ENCODE measurements around the gene ARHGAP26. TPM values are rescaled to one million over a fixed set of nuclear protein-coding genes. Genes with fewer than 3 reads are reported as not detected.

The ARHGAP26 gene
- polyA plus RNA-seq, 1 donor (not counting 4 experiments of a cell fraction or from before 2014, with no cell fraction given) = 3.9 TPM

DNA sequence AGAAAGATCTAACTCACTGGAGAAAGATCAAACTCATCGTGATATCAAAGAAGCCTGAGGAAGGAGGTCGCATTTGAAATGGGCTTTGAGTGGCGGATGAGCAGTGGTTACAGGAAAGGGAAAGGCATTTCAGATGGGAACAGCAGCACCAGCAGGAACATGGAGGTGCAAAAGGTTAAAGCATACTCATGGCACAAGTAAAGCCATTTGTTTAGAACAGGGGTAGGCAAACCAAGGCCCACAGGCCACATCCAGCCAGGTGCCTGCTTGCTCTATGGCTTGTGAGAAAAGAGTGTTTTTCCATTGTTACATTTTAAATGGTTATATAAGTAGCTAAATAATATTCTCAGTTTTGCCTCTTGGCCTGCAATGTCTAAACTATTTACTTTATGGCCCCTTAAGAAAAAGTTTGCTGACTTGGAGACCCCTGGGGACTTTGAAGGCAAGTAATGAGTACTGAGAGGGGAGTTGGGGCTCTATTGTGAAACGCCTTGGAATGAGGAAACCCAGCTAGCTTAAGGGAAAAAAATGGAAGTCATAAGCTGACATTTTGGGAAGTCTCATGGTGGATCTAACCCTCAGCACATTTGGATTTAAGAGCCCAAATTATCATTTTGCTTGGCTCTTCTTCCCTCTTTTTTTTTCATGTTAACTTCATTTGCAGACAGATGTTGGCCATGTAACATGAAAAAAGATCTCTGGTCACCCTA lies 422.2 kb downstream of the ARHGAP26 start:
- TF ChIP-seq, protein P1, sequence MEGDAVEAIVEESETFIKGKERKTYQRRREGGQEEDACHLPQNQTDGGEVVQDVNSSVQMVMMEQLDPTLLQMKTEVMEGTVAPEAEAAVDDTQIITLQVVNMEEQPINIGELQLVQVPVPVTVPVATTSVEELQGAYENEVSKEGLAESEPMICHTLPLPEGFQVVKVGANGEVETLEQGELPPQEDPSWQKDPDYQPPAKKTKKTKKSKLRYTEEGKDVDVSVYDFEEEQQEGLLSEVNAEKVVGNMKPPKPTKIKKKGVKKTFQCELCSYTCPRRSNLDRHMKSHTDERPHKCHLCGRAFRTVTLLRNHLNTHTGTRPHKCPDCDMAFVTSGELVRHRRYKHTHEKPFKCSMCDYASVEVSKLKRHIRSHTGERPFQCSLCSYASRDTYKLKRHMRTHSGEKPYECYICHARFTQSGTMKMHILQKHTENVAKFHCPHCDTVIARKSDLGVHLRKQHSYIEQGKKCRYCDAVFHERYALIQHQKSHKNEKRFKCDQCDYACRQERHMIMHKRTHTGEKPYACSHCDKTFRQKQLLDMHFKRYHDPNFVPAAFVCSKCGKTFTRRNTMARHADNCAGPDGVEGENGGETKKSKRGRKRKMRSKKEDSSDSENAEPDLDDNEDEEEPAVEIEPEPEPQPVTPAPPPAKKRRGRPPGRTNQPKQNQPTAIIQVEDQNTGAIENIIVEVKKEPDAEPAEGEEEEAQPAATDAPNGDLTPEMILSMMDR (optimal IDR thresholded peaks at IDR 0.05 in 1 of 3, IDR thresholded peaks at IDR 0.05 in 1 of 3, conservative IDR thresholded peaks at IDR 0.05 in 1 of 3; ENCODE audit: extremely low read depth in 1 of 3, insufficient read depth in 2 of 3, low read length in 3 of 3) = no peak
- no peak for TF ChIP-seq EZH2 (IDR thresholded peaks at IDR 0.05; ENCODE audit: low read length)
- Histone ChIP-seq H3K27me3 (ENCODE audit: control insufficient read depth, extremely low read depth, insufficient read depth, low read length) (no peaks in the 10 kb centered on the region), H3K4me1 (ENCODE audit: control insufficient read depth, extremely low read depth, insufficient read depth, low read length) (peaks cover 22% of the 10 kb centered on the region), H3K79me2 (ENCODE audit: control insufficient read depth, insufficient read depth, low read length) (no peaks in the 10 kb centered on the region), H3K9me3 (ENCODE audit: control insufficient read depth, low read depth, low read length) (no peaks in the 10 kb centered on the region), H3K9me1 (ENCODE audit: control insufficient read depth, extremely low read depth, insufficient read depth, low read length) (no peaks in the 10 kb centered on the region), H3K36me3 (ENCODE audit: control insufficient read depth in 2 of 2, extremely low read depth in 1 of 2, insufficient read depth in 2 of 2, low read length in 2 of 2) (no peaks in the 10 kb centered on the region), H3K27ac (ENCODE audit: control insufficient read depth, insufficient read depth, low read length) (no peak overlapping the region), H3K4me3 (ENCODE audit: control insufficient read depth in 2 of 3, extremely low read depth in 1 of 3, insufficient read depth in 2 of 3, low read depth in 1 of 3, low read length in 3 of 3) (no peak overlapping the region), H3K4me2 (ENCODE audit: control insufficient read depth, extremely low read depth, insufficient read depth, low read depth, low read length) (no peak overlapping the region), H4K20me1 (ENCODE audit: control insufficient read depth, extremely low read depth, insufficient read depth, low read length) (no peaks in the 10 kb centered on the region), H3K9ac (ENCODE audit: control insufficient read depth, extremely low read depth, insufficient read depth, low read length) (no peak overlapping the region), H2AFZ (ENCODE audit: control insufficient read depth, low read length) (no peak overlapping the region)
- dilution Hi-C loops (cut with MboI; ENCODE audit: extremely low pct_ligation_motif_present, low sequenced_read_pairs) = no loop called here
- FAIRE-seq (no peak), DNase-seq (ENCODE audit: low read depth, low spot score) (no peak)

DNA sequence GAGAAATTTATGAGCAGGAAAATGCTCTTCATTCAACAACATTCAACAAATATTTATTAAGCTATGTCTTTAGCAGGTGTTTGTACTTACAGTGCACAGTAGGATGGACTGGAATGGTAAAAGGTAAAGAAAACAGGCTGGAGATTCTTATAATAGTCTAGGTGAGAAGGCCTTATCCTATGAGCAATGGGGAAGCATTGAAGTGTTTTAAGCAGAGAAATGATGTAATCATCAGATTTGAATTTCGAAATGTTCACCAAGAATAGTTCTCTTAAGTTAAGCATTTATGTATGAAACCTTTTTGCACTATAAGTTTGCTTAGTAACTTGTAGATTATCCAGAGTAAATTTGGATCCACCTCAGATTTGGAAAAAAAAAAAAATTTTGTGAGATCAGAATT lies 424.0 kb downstream of the ARHGAP26 start:
- no peaks in the 10 kb centered on the region for H3K36me3 ChIP-seq (ENCODE audit: control insufficient read depth in 2 of 2, extremely low read depth in 1 of 2, insufficient read depth in 2 of 2, low read length in 2 of 2)
- no peaks in the 10 kb centered on the region for H3K27me3 ChIP-seq (ENCODE audit: control insufficient read depth, extremely low read depth, insufficient read depth, low read length)
- TF ChIP-seq, protein P1 (optimal IDR thresholded peaks at IDR 0.05 in 1 of 3, IDR thresholded peaks at IDR 0.05 in 1 of 3, conservative IDR thresholded peaks at IDR 0.05 in 1 of 3; ENCODE audit: extremely low read depth in 1 of 3, insufficient read depth in 2 of 3, low read length in 3 of 3) = no peak
- no peak for TF ChIP-seq EZH2 (IDR thresholded peaks at IDR 0.05; ENCODE audit: low read length)
- H2AFZ ChIP-seq (ENCODE audit: control insufficient read depth, low read length) = no peak overlapping the region
- dilution Hi-C loops (cut with MboI; ENCODE audit: extremely low pct_ligation_motif_present, low sequenced_read_pairs) = no loop called here
- H4K20me1 ChIP-seq (ENCODE audit: control insufficient read depth, extremely low read depth, insufficient read depth, low read length) = no peaks in the 10 kb centered on the region
- FAIRE-seq (no peak), DNase-seq (ENCODE audit: low read depth, low spot score) (no peak)
- no peak overlapping the region for H3K4me3 ChIP-seq (ENCODE audit: control insufficient read depth in 2 of 3, extremely low read depth in 1 of 3, insufficient read depth in 2 of 3, low read depth in 1 of 3, low read length in 3 of 3)
- no peak overlapping the region for H3K9ac ChIP-seq (ENCODE audit: control insufficient read depth, extremely low read depth, insufficient read depth, low read length)
- H3K79me2 ChIP-seq (ENCODE audit: control insufficient read depth, insufficient read depth, low read length) = no peaks in the 10 kb centered on the region
- H3K27ac ChIP-seq (ENCODE audit: control insufficient read depth, insufficient read depth, low read length) = no peak overlapping the region
- peaks cover 25% of the 10 kb centered on the region for H3K4me1 ChIP-seq (ENCODE audit: control insufficient read depth, extremely low read depth, insufficient read depth, low read length)
- no peaks in the 10 kb centered on the region for H3K9me1 ChIP-seq (ENCODE audit: control insufficient read depth, extremely low read depth, insufficient read depth, low read length)
- H3K4me2 ChIP-seq (ENCODE audit: control insufficient read depth, extremely low read depth, insufficient read depth, low read depth, low read length) = no peak overlapping the region
- no peaks in the 10 kb centered on the region for H3K9me3 ChIP-seq (ENCODE audit: control insufficient read depth, low read depth, low read length)

Measured in keratinocyte (primary cell).